Esophagus muscularis mucosa (tissue), 4 donors: ENCODE data around the gene GRM2. TPM values are rescaled to one million over a fixed set of nuclear protein-coding genes. Genes with fewer than 3 reads are reported as not detected.

Experiments
- DNase-seq: peaks from one replicate; pipeline ENCODE4 v3.0.0-alpha.2; 2017; ENCODE audit errors: extremely low spot score
- H3K27ac ChIP-seq, 4 donors: fragments of 200-600 bp; sonication (generic); replicated peaks in 1 of 4; 1 replicate in 3 of 4; 2 replicates in 1 of 4; pipeline ENCODE4 v1.5.1; 2016 to 2019; ENCODE audit warnings: mild to moderate bottlenecking in 1 of 4
- H3K27me3 ChIP-seq, 4 donors: fragments of 200-600 bp; sonication (generic); one replicate each; pipeline versions ENCODE4 v1.5.1 to v1.6.0; 2016 to 2019
- H3K36me3 ChIP-seq, 4 donors: fragments of 200-600 bp; sonication (generic); one replicate each; pipeline ENCODE4 v1.5.1; 2016 to 2019
- H3K4me1 ChIP-seq, 4 donors: fragments of 200-600 bp; sonication (generic); one replicate each; pipeline ENCODE4 v1.5.1; 2016 to 2019
- H3K4me3 ChIP-seq, 4 donors: fragments of 200-600 bp; sonication (generic); 1 replicate in 2 of 4; 2 replicates in 2 of 4; pipeline ENCODE4 v1.5.1; 2016 to 2019; ENCODE audit warnings: mild to moderate bottlenecking in 4 of 4, moderate library complexity in 1 of 4
- H3K9me3 ChIP-seq, 4 donors: fragments of 200-600 bp; sonication (generic); 1 replicate in 3 of 4; 2 replicates in 1 of 4; pipeline ENCODE4 v1.5.1; 2016 to 2019
- CTCF ChIP-seq, 3 experiments: fragments of 200-600 bp in 2 of 3; fragments of 450-650 bp in 1 of 3; sonication (generic) in 2 of 3; IDR thresholded peaks; one replicate each; pipeline ENCODE4 v1.5.1; 2017 to 2019; ENCODE audit warnings: antibody characterized with exemption in 3 of 3, mild to moderate bottlenecking in 2 of 3, moderate library complexity in 1 of 3
- EP300 ChIP-seq: sonication (generic); formaldehyde crosslinking; IDR thresholded peaks from one replicate; pipeline ENCODE4 v1.6.1; 2017; ENCODE audit warnings: antibody characterized with exemption
- POLR2A ChIP-seq: fragments of 450-650 bp; IDR thresholded peaks from one replicate; pipeline ENCODE4 v1.6.1; 2017; ENCODE audit warnings: antibody characterized with exemption, moderate library complexity, mild to moderate bottlenecking, low read depth
- POLR2AphosphoS5 ChIP-seq, 2 donors: sonication (generic); formaldehyde crosslinking; IDR thresholded peaks; one replicate each; pipeline ENCODE4 v1.6.1; 2017; ENCODE audit warnings: antibody characterized with exemption in 2 of 2
- WGBS: methylation state at CpG from one replicate; pipeline ENCODE4 v1.1.5; 2018; 5-methylcytosine and 5-hydroxymethylcytosine counted together
- intact Hi-C: fragments of 100-400 bp; cut with DNase I; formaldehyde crosslinking; loops from one replicate; pipeline ENCODE4 v1.15.1; 2023
- total RNA-seq, 4 donors: library from RNA; depleted of rRNA; stranded (reverse); fragments of >200 nt; gene quantifications; one replicate each; pipeline versions ENCODE4 v1.1.0 to v1.2.1, GENCODE V29; 2016

Gene GRM2
- under 1 TPM in 3 of 4 donors, not detected in 1; 0.11 to 0.83 (median 0.52) TPM for total RNA-seq

- WGBS = 8% methylated on average over 23 of the region's 69 CpGs
- Histone ChIP-seq H3K27ac (no peak within 1 kb of the TSS), H3K9me3 (no peaks in the 10 kb centered on the region), H3K36me3 (peaks cover 10 to 39% (median 31%) of the 10 kb centered on the region in 4 donors), H3K4me1 (peaks cover 0 to 15% (median 12%) of the 10 kb centered on the region in 4 donors), H3K4me3 (peak within 1 kb of the TSS; percentile 41 to 50 (median 43)), H3K27me3 (no peaks in the 10 kb centered on the region)
- TF ChIP-seq CTCF (IDR thresholded peaks at IDR 0.05) (peak in 1 of 3 experiments; percentile 8), POLR2AphosphoS5 (IDR thresholded peaks at IDR 0.05) (peak in 1 of 2 donors; percentile 48), POLR2A (no peak)
- intact Hi-C loops = no loop called here
- no peak for DNase-seq
These were observed at the start of gene GRM2 for GRCh38 chr3:51706788-51707731. Gene GRM2 (plus strand): TSS chr3:51707068. CDS start chr3:51708984, 1,916 bp downstream.

- H3K4me3 ChIP-seq = no peak overlapping the region
- H3K27ac ChIP-seq = no peak overlapping the region
- TF ChIP-seq POLR2A (no peak), POLR2AphosphoS5 (IDR thresholded peaks at IDR 0.05) (no peak), EP300 (no peak), CTCF (IDR thresholded peaks at IDR 0.05) (no peak)
- intact Hi-C loops = no loop called here
- H3K9me3 ChIP-seq = no peaks in the 10 kb centered on the region
- no peaks in the 10 kb centered on the region for H3K27me3 ChIP-seq
- no peak for DNase-seq
- H3K4me1 ChIP-seq = no peaks in the 10 kb centered on the region
- 81% methylated on average over 3 of the region's 3 CpGs for WGBS
- peaks cover 28 to 82% (median 70%) of the 10 kb centered on the region in 4 donors for H3K36me3 ChIP-seq
These were observed 49.6 kb upstream of the GRM2 start for GRCh38 chr3:51657234-51657633.

- no peak for DNase-seq
- 96% methylated on average over 9 of the region's 9 CpGs for WGBS
- Histone ChIP-seq H3K4me1 (peaks cover under 1 to 6% (median 5%) of the 10 kb centered on the region in 4 donors), H3K9me3 (no peaks in the 10 kb centered on the region), H3K27me3 (no peaks in the 10 kb centered on the region), H3K36me3 (peaks cover 43 to 91% (median 82%) of the 10 kb centered on the region in 4 donors), H3K4me3 (no peak overlapping the region), H3K27ac (no peak overlapping the region)
- intact Hi-C loops = no loop called here
- TF ChIP-seq EP300 = no peak
- no peak for TF ChIP-seq POLR2A
- no peak for TF ChIP-seq POLR2AphosphoS5 (IDR thresholded peaks at IDR 0.05)
- TF ChIP-seq CTCF (IDR thresholded peaks at IDR 0.05) = no peak
These were observed 46.9 kb upstream of the GRM2 start for GRCh38 chr3:51659942-51660341.

- Histone ChIP-seq H3K4me3 (no peak overlapping the region), H3K4me1 (peaks cover 7 to 20% (median 15%) of the 10 kb centered on the region in 4 donors), H3K27ac (no peak overlapping the region), H3K36me3 (peaks cover 37 to 65% (median 58%) of the 10 kb centered on the region in 4 donors), H3K9me3 (no peaks in the 10 kb centered on the region), H3K27me3 (no peaks in the 10 kb centered on the region)
- TF ChIP-seq POLR2AphosphoS5 (IDR thresholded peaks at IDR 0.05) (no peak), CTCF (IDR thresholded peaks at IDR 0.05) (no peak)
- intact Hi-C loops = no loop called here
- WGBS = 92% methylated on average over 10 of the region's 14 CpGs
- no peak for DNase-seq
These were observed 44.4 kb upstream of the GRM2 start for GRCh38 chr3:51662456-51662855.
